Measurements from ENCODE around the gene AMOTL1. TPM values are rescaled to one million over a fixed set of nuclear protein-coding genes. Genes with fewer than 3 reads are reported as not detected.
A peak's percentile ranks its signal among the peaks of the same experiment; 100 is the strongest.

Gene AMOTL1
- total RNA-seq, 6 experiments from 2014 or later: 7.4 to 43.8 (median 17.3) TPM

- Histone ChIP-seq H3K4me3 (no peak overlapping the region), H3K9me3 (no peaks in the 10 kb centered on the region), H3K36me3 (peaks cover 0 to 39% (median 11%) of the 10 kb centered on the region in 4 donors), H3K27ac (no peak overlapping the region), H3K4me1 (peaks cover 0 to 4% (median under 1%) of the 10 kb centered on the region in 4 donors), H3K27me3 (no peaks in the 10 kb centered on the region)
- 100% methylated on average over 1 of the region's 7 CpGs for WGBS (ENCODE audit: insufficient coverage, low coverage, low lambda C conversion rate, missing lambda C conversion rate)
- intact Hi-C loops (cut with DNase I): no loop called here
- ATAC-seq (no peak), DNase-seq (no peak)
- no peak for TF ChIP-seq CTCF (IDR thresholded peaks at IDR 0.05)
- TF ChIP-seq POLR2A (IDR thresholded peaks at IDR 0.05): no peak
These were observed 53.9 kb downstream of the AMOTL1 start for GRCh38 chr11:94822080-94822479.

GRCh38 chr11:94823102-94823732, 55.1 kb downstream of the AMOTL1 start:
- Histone ChIP-seq H3K27me3 (no peaks in the 10 kb centered on the region), H3K4me3 (no peak overlapping the region), H3K36me3 (peaks cover 0 to 39% (median 11%) of the 10 kb centered on the region in 4 donors), H3K9me3 (no peaks in the 10 kb centered on the region), H3K4me1 (peaks cover 0 to 11% (median 3%) of the 10 kb centered on the region in 4 donors), H3K27ac (no peak overlapping the region)
- WGBS (ENCODE audit: insufficient coverage, low coverage, low lambda C conversion rate, missing lambda C conversion rate): 68% methylated on average over 2 of the region's 2 CpGs
- TF ChIP-seq CTCF (IDR thresholded peaks at IDR 0.05): no peak
- TF ChIP-seq POLR2A (IDR thresholded peaks at IDR 0.05): no peak
- DNase-seq (no peak), ATAC-seq (no peak)
- intact Hi-C loops (cut with DNase I): no loop called here

- Histone ChIP-seq H3K4me1 (peaks cover 0 to 23% (median 4%) of the 10 kb centered on the region in 4 donors), H3K36me3 (peaks cover 0 to 41% (median 11%) of the 10 kb centered on the region in 4 donors), H3K27ac (peak overlapping the region in 1 of 3 donors; percentile 20), H3K4me3 (no peak overlapping the region), H3K27me3 (no peaks in the 10 kb centered on the region), H3K9me3 (no peaks in the 10 kb centered on the region)
- ATAC-seq (no peak), DNase-seq (no peak)
- TF ChIP-seq POLR2A (IDR thresholded peaks at IDR 0.05): no peak
- TF ChIP-seq CTCF (IDR thresholded peaks at IDR 0.05): no peak
- 84% methylated on average over 3 of the region's 4 CpGs for WGBS (ENCODE audit: insufficient coverage, low coverage, low lambda C conversion rate, missing lambda C conversion rate)
- intact Hi-C loops (cut with DNase I): no loop called here
These were observed 56.9 kb downstream of the AMOTL1 start for GRCh38 chr11:94825031-94825430.

- DNase-seq: no peak
- intact Hi-C loops (cut with DNase I): no loop called here
- TF ChIP-seq POLR2A (IDR thresholded peaks at IDR 0.05): no peak
- no peak for TF ChIP-seq CTCF (IDR thresholded peaks at IDR 0.05)
- Histone ChIP-seq H3K4me3 (no peak overlapping the region), H3K27me3 (no peaks in the 10 kb centered on the region), H3K9me3 (no peaks in the 10 kb centered on the region), H3K4me1 (peaks cover 0 to 27% (median 6%) of the 10 kb centered on the region in 4 donors), H3K27ac (peak overlapping the region in 1 of 3 donors; percentile 20), H3K36me3 (peaks cover 0 to 42% (median 11%) of the 10 kb centered on the region in 4 donors)
- 80% methylated on average over 1 of the region's 1 CpG for WGBS (ENCODE audit: insufficient coverage, low coverage, low lambda C conversion rate, missing lambda C conversion rate)
- ATAC-seq: no peak
These were observed 57.3 kb downstream of the AMOTL1 start for GRCh38 chr11:94825481-94825880.

All from right lobe of liver (tissue), 6 donors.